Mucosa of rectum (tissue), 2 donors: ENCODE results near the gene HOXC11.
A peak's percentile ranks its signal among the peaks of the same experiment; 100 is the strongest.

Experiments
- H3K27ac ChIP-seq, 2 donors: one replicate each; pipeline ENCODE4 v1.7.0; 2013; ENCODE audit warnings: inconsistent platforms in 2 of 2, low read depth in 2 of 2, low read length in 2 of 2
- H3K27me3 ChIP-seq, 2 donors: one replicate each; pipeline ENCODE4 v1.7.0; 2013; ENCODE audit warnings: low read length in 2 of 2; ENCODE audit not compliant: control insufficient read depth in 2 of 2, insufficient read depth in 2 of 2
- H3K36me3 ChIP-seq, 2 donors: one replicate each; pipeline ENCODE4 v1.7.0; 2013; ENCODE audit warnings: low read length in 2 of 2; ENCODE audit not compliant: control insufficient read depth in 2 of 2, insufficient read depth in 2 of 2
- H3K4me1 ChIP-seq, 2 donors: one replicate each; pipeline ENCODE4 v1.7.0; 2013; ENCODE audit warnings: low read length in 2 of 2, mild to moderate bottlenecking in 1 of 2; ENCODE audit not compliant: control insufficient read depth in 2 of 2, insufficient read depth in 2 of 2
- H3K4me3 ChIP-seq, 2 donors: one replicate each; pipeline ENCODE4 v1.7.0; 2013; ENCODE audit warnings: low read length in 2 of 2
- H3K9ac ChIP-seq, 2 donors: one replicate each; pipeline ENCODE4 v1.7.0; 2013; ENCODE audit warnings: low read length in 2 of 2, low read depth in 1 of 2, mild to moderate bottlenecking in 1 of 2
- H3K9me3 ChIP-seq, 2 donors: one replicate each; pipeline ENCODE4 v1.7.0; 2013; ENCODE audit warnings: low read length in 2 of 2; ENCODE audit not compliant: control insufficient read depth in 2 of 2
- donor health status: healthy.
- donor health status: Normal muscosa, but diverticular disease.

HOXC11 gene

DNA sequence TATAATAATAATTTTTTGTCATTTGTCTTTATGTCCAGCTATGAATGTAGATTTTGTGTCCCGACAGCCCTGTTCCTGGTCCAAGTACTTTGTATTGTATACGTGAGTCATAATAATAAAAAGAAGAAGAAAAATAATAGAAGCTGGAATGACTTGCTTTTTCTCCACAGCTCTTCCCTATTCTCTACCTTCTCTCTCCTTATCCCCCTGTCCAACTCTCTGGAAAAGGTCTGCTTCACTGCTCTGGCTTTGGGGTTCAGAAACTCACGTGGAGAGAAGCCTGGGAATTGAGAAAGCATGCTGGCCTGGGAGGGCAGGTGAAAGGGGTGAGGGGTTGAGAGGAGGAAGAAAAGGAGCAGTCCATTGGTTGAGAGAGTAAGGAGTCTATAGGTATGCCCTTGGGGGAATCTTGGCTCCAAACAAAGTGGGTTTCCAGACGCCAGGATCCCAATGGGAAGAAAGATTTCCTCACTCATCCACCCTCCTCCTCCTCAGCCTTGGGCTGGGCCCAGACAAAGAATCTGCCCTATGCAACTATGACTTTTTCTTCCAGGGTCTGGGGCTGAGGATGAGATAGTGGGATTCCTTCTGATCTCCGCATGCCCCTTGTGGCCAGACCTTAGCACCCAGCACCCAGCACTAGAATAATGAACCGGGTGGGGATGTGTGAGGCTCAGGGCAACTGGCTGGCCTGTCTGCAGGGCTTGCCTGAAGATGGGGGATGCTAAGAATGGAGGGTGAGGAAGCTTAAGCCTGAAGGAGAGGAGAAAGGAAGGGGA, 39.9 kb downstream of the HOXC11 start:
- Histone ChIP-seq H3K27ac (no peak overlapping the region), H3K4me3 (no peak overlapping the region), H3K9me3 (no peaks in the 10 kb centered on the region), H3K4me1 (peaks cover 2% of the 10 kb centered on the region in 2 donors), H3K36me3 (no peaks in the 10 kb centered on the region), H3K27me3 (peaks cover 74 to 77% of the 10 kb centered on the region in 2 donors), H3K9ac (no peak overlapping the region)

- H3K27me3 ChIP-seq, result peaks cover 73 to 80% of the 10 kb centered on the region in 2 donors
- H3K9ac ChIP-seq, result no peak overlapping the region
Measured at GRCh38 chr12:54014377-54015017, 41.6 kb downstream of the HOXC11 start.

GRCh38 chr12:54015018-54015931, 42.3 kb downstream of the HOXC11 start:
- no peaks in the 10 kb centered on the region for H3K9me3 ChIP-seq
- no peak overlapping the region for H3K9ac ChIP-seq
- no peak overlapping the region for H3K27ac ChIP-seq
- H3K4me1 ChIP-seq, result peaks cover 2% of the 10 kb centered on the region in 2 donors
- H3K36me3 ChIP-seq, result no peaks in the 10 kb centered on the region
- peaks cover 72 to 80% of the 10 kb centered on the region in 2 donors for H3K27me3 ChIP-seq
- no peak overlapping the region for H3K4me3 ChIP-seq

More at GRCh38 chr12:54014377-54015017, 41.6 kb downstream of the HOXC11 start:
- H3K4me3 ChIP-seq, result no peak overlapping the region
- peaks cover 2% of the 10 kb centered on the region in 2 donors for H3K4me1 ChIP-seq
- no peak overlapping the region for H3K27ac ChIP-seq
- H3K36me3 ChIP-seq, result no peaks in the 10 kb centered on the region
- no peaks in the 10 kb centered on the region for H3K9me3 ChIP-seq

- Histone ChIP-seq H3K9ac (no peak overlapping the region), H3K4me1 (peaks cover 2% of the 10 kb centered on the region in 2 donors), H3K27ac (no peak overlapping the region), H3K36me3 (no peaks in the 10 kb centered on the region), H3K27me3 (peaks cover 70 to 79% of the 10 kb centered on the region in 2 donors), H3K9me3 (no peaks in the 10 kb centered on the region), H3K4me3 (no peak overlapping the region)
Measured at GRCh38 chr12:54016051-54016450, 43.1 kb downstream of the HOXC11 start.

DNA sequence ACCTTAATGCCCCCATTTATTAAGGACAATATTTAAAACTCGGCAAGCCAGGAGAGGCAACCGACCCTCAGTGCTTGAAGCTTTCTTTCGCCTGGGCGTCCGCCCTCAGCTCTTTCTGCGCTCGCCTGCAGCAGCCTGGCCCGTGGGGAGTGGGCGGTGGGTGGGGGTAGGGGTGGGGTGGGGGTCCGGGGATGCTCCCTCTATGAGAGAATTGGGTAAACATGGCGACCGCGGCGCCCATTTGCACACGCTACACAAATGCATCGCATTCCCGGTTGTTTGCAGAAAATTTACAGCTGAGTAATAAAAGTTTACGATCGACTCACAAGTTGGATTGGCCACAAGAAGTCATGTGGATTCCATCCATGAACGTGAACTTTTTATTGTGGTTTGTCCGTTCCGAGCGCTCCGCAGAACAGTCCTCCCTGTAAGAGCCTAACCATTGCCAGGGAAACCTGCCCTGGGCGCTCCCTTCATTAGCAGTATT, 43.6 kb downstream of the HOXC11 start:
- Histone ChIP-seq H3K9ac (no peak overlapping the region), H3K4me1 (peaks cover 0 to 2% of the 10 kb centered on the region in 2 donors), H3K9me3 (no peaks in the 10 kb centered on the region), H3K36me3 (no peaks in the 10 kb centered on the region), H3K4me3 (no peak overlapping the region), H3K27me3 (peaks cover 71 to 79% of the 10 kb centered on the region in 2 donors), H3K27ac (no peak overlapping the region)

- Histone ChIP-seq H3K4me1 (peaks cover 0 to 2% of the 10 kb centered on the region in 2 donors), H3K9ac (peak overlapping the region; percentile 2 to 6), H3K27ac (no peak overlapping the region), H3K4me3 (peak overlapping the region; percentile 38 to 64), H3K27me3 (peaks cover 75 to 85% of the 10 kb centered on the region in 2 donors), H3K9me3 (no peaks in the 10 kb centered on the region), H3K36me3 (no peaks in the 10 kb centered on the region)
Measured at GRCh38 chr12:54017027-54017788, 44.3 kb downstream of the HOXC11 start.

DNA sequence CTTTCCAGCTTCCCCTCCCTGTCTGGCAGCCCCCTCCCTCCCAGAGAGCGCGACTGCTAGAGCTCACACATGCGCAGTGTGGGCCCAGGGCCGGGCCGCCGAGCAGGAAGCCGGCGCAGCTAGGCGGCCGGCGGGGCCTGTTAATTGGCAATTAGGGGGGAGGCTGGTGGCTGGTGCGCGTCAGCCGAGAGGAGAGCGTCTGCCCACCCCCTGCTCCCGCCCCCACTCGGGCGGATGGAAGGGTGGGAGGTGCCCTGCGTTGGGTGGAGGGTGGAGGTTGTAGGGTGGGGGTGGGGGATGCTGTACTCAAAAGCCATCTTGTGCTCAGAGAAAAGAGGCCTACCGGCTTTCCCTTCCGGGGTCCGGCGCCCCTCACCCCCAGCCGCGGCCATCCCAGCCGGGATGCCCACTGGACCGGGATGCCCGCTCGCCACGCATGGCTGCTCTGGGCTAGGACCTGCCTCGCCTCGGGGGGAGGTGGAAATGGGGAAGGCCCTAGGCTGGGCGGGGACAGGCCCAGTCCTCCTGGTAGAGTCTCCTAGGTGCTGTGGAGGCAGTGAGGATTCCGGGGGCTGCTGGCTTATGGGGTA, 45.0 kb downstream of the HOXC11 start:
- H3K9ac ChIP-seq, result peak overlapping the region; percentile 6 to 23
- H3K27me3 ChIP-seq, result peaks cover 74 to 83% of the 10 kb centered on the region in 2 donors
- no peaks in the 10 kb centered on the region for H3K9me3 ChIP-seq
- peak overlapping the region; percentile 38 to 64 for H3K4me3 ChIP-seq
- H3K4me1 ChIP-seq, result peaks cover 0 to 2% of the 10 kb centered on the region in 2 donors
- no peak overlapping the region for H3K27ac ChIP-seq
- H3K36me3 ChIP-seq, result no peaks in the 10 kb centered on the region

GRCh38 chr12:54018468-54018984, 45.6 kb downstream of the HOXC11 start:
- Histone ChIP-seq H3K36me3 (no peaks in the 10 kb centered on the region), H3K27ac (no peak overlapping the region), H3K9ac (peak overlapping the region in 1 of 2 donors; percentile 23), H3K27me3 (peaks cover 74 to 83% of the 10 kb centered on the region in 2 donors), H3K9me3 (no peaks in the 10 kb centered on the region), H3K4me1 (peaks cover 0 to 2% of the 10 kb centered on the region in 2 donors), H3K4me3 (peak overlapping the region; percentile 21 to 26)
